Measurements from ENCODE around the gene CDK15. TPM values are rescaled to one million over a fixed set of nuclear protein-coding genes. Genes with fewer than 3 reads are reported as not detected.

CDK15 gene
- total RNA-seq, 1 experiment from 2014 or later, result not detected

GRCh38 chr2:201930831-201931230 is 124.5 kb downstream of the CDK15 start:
- Mint-ChIP-seq H3K27me3 (ENCODE audit: low read depth) (peaks cover 6% of the 10 kb centered on the region), H3K36me3 (peaks cover 13% of the 10 kb centered on the region), H3K9me3 (peaks cover 9% of the 10 kb centered on the region), H3K4me1 (peaks cover 33% of the 10 kb centered on the region), H3K4me3 (no peak overlapping the region), H3K27ac (no peak overlapping the region)
- POLR2A ChIA-PET, result interaction anchor here (1.2 kb wide), 1 partner anchor 34 kb away, joined by 3 read pairs; no protein-coding TSS in a partner anchor
- ATAC-seq (no peak), DNase-seq (ENCODE audit: low spot score) (no peak)
- TF ChIP-seq FOXP1 (CRISPR knock-in tag; IDR thresholded peaks at IDR 0.05; ENCODE audit: borderline replicate concordance) (no peak), HMGXB4 (CRISPR knock-in tag; IDR thresholded peaks at IDR 0.05) (no peak), PRDM15 (CRISPR knock-in tag; IDR thresholded peaks at IDR 0.05) (no peak), ELF4 (CRISPR knock-in tag; IDR thresholded peaks at IDR 0.05; ENCODE audit: low read depth) (no peak), PREB (CRISPR knock-in tag; IDR thresholded peaks at IDR 0.05; ENCODE audit: borderline replicate concordance) (no peak), ZNF425 (CRISPR knock-in tag; conservative IDR thresholded peaks at IDR 0.05) (no peak), STAT6 (CRISPR knock-in tag; conservative IDR thresholded peaks at IDR 0.05; ENCODE audit: low read depth) (no peak), MYBL2 (CRISPR knock-in tag; IDR thresholded peaks at IDR 0.05) (no peak), SMAD3 (CRISPR knock-in tag; IDR thresholded peaks at IDR 0.05; ENCODE audit: borderline replicate concordance) (no peak), SOX15 (CRISPR knock-in tag; IDR thresholded peaks at IDR 0.05) (no peak), CTCF (IDR thresholded peaks at IDR 0.05) (no peak), ZMAT4 (CRISPR knock-in tag; IDR thresholded peaks at IDR 0.05) (no peak), HMGA2 (CRISPR knock-in tag; IDR thresholded peaks at IDR 0.05) (no peak), MLX (CRISPR knock-in tag; IDR thresholded peaks at IDR 0.05) (no peak), E2F1 (CRISPR knock-in tag; IDR thresholded peaks at IDR 0.05) (no peak), USF1 (CRISPR knock-in tag; IDR thresholded peaks at IDR 0.05) (no peak)
- CTCF ChIA-PET, result no interaction called here

All from WTC11 (cell line).